PC-3 (cell line): Measurements from ENCODE around the gene MRPS12.

Experiments used
- CTCF ChIP-seq: fragments of 300-600 bp; sonication (generic); conservative IDR thresholded peaks from 2 replicates; pipeline ENCODE4 v1.5.1; 2017; ENCODE audit warnings: antibody characterized with exemption, low read depth, mild to moderate bottlenecking, low read length
- EZH2 ChIP-seq: fragments of 300-600 bp; sonication (generic); IDR thresholded peaks from one replicate; pipeline ENCODE4 v1.6.1; 2017; ENCODE audit warnings: antibody characterized with exemption, mild to moderate bottlenecking, low read length; ENCODE audit not compliant: unreplicated experiment
- EZH2phosphoT487 ChIP-seq: fragments of 300-600 bp; sonication (generic); IDR thresholded peaks from 2 replicates; pipeline ENCODE4 v1.6.1; 2018; ENCODE audit warnings: mild to moderate bottlenecking, antibody characterized with exemption, low read length, borderline replicate concordance

- TF ChIP-seq CTCF, result no peak
- TF ChIP-seq EZH2phosphoT487, result no peak
- TF ChIP-seq EZH2, result no peak
Observed at GRCh38 chr19:38922482-38922881, 8.3 kb upstream of the MRPS12 start.
